Suprapubic skin (tissue), 3 donors: ENCODE measurements around the gene MBOAT7.

Source experiments
- CTCF ChIP-seq, 2 donors: fragments of 200-600 bp in 1 of 2; fragments of 450-650 bp in 1 of 2; sonication (generic) in 1 of 2; IDR thresholded peaks; one replicate each; pipeline ENCODE4 v1.5.1; 2016 to 2019; ENCODE audit warnings: antibody characterized with exemption in 2 of 2, mild to moderate bottlenecking in 1 of 2, moderate library complexity in 1 of 2
- POLR2A ChIP-seq, 2 donors: fragments of 450-650 bp; IDR thresholded peaks; one replicate each; pipeline ENCODE4 v1.6.1; 2017; ENCODE audit warnings: antibody characterized with exemption in 2 of 2, mild to moderate bottlenecking in 2 of 2, moderate library complexity in 2 of 2

GRCh38 chr19:54153731-54154326 lies 35.6 kb downstream of the MBOAT7 start:
- no peak for TF ChIP-seq POLR2A (IDR thresholded peaks at IDR 0.05)
- TF ChIP-seq CTCF (IDR thresholded peaks at IDR 0.05) = no peak
